Smooth muscle cell (in vitro differentiated cells): ENCODE results near the gene TAOK3. TPM values are rescaled to one million over a fixed set of nuclear protein-coding genes. Genes with fewer than 3 reads are reported as not detected.

Experiments used
- DNase-seq: peaks from one replicate; lab custom pipeline; 2025; ENCODE audit not compliant: unreplicated experiment; lab: John Stamatoyannopoulos, UW
- H2AFZ ChIP-seq: fragments of 200-600 bp; sonication (generic); 2 replicates; pipeline ENCODE4 v1.6.0; 2016; ENCODE audit warnings: antibody characterized with exemption, low read depth, mild to moderate bottlenecking
- H3F3A ChIP-seq: fragments of 200-600 bp; sonication (generic); 2 replicates; pipeline ENCODE4 v1.6.0; 2017; ENCODE audit warnings: antibody characterized with exemption, low read depth
- H3K27ac ChIP-seq: fragments of 200-600 bp; sonication (generic); 2 replicates; pipeline ENCODE4 v1.5.1; 2016; ENCODE audit warnings: low read depth, mild to moderate bottlenecking
- H3K27me3 ChIP-seq: fragments of 200-600 bp; sonication (generic); 2 replicates; pipeline ENCODE4 v1.6.1; 2016; ENCODE audit warnings: low read depth, mild to moderate bottlenecking
- H3K36me3 ChIP-seq: fragments of 200-600 bp; sonication (generic); 2 replicates; pipeline ENCODE4 v1.5.1; 2016; ENCODE audit warnings: low read depth
- H3K4me1 ChIP-seq: fragments of 200-600 bp; sonication (generic); 2 replicates; pipeline ENCODE4 v1.5.1; 2016; ENCODE audit warnings: low read depth
- H3K4me2 ChIP-seq: fragments of 200-600 bp; sonication (generic); 2 replicates; pipeline ENCODE4 v1.6.0; 2016; ENCODE audit warnings: mild to moderate bottlenecking
- H3K4me3 ChIP-seq: fragments of 200-600 bp; sonication (generic); 2 replicates; pipeline ENCODE4 v1.5.1; 2016; ENCODE audit warnings: mild to moderate bottlenecking
- H3K79me2 ChIP-seq: fragments of 200-600 bp; sonication (generic); 2 replicates; pipeline ENCODE4 v1.6.0; 2016; ENCODE audit warnings: low read depth, mild to moderate bottlenecking
- H3K9ac ChIP-seq: fragments of 200-600 bp; sonication (generic); 2 replicates; pipeline ENCODE4 v1.6.0; 2016; ENCODE audit warnings: low read depth
- H3K9me3 ChIP-seq: fragments of 200-600 bp; sonication (generic); replicated peaks from 2 replicates; pipeline ENCODE4 v1.5.1; 2016; ENCODE audit warnings: low read depth
- H4K20me1 ChIP-seq: fragments of 200-600 bp; sonication (generic); 2 replicates; pipeline ENCODE4 v1.6.0; 2016; ENCODE audit warnings: low read depth
- WGBS: methylation state at CpG from one replicate; pipeline ENCODE4 v1.1.7; 2016; ENCODE audit warnings: low lambda C conversion rate; 5-methylcytosine and 5-hydroxymethylcytosine counted together
- polyA plus RNA-seq: library from polyadenylated mRNA; unstranded; fragments of >200 nt; fragmentation: Nextera tagmentation; extraction: Ambion mirVana; gene quantifications from 2 replicates; pipeline ENCODE4 v1.2.1, GENCODE V29; 2016
- total RNA-seq: library from RNA; depleted of rRNA; stranded (reverse); fragments of >200 nt; gene quantifications from 2 replicates; pipeline ENCODE4 v1.2.3, GENCODE V29; 2014
- TF ChIP-seq, protein P1 (sequence below): fragments of 200-600 bp; sonication (generic); IDR thresholded peaks from 2 replicates; pipeline ENCODE4 v1.5.1; 2017; ENCODE audit warnings: borderline replicate concordance, mild to moderate bottlenecking, antibody characterized with exemption; ENCODE audit not compliant: insufficient read depth, poor library complexity, severe bottlenecking

TAOK3 gene
- total and polyA plus RNA-seq, 2 experiments from 2014 or later: 7.3 to 7.9 TPM

GRCh38 chr12:118371321-118372282 is 1.1 kb downstream of the TAOK3 start:
- H3K9ac ChIP-seq: peak overlapping the region; percentile 47
- DNase-seq: no peak
- H2AFZ ChIP-seq: peak overlapping the region; percentile 94
- peaks cover 25% of the 10 kb centered on the region for H3K27me3 ChIP-seq
- H3K4me3 ChIP-seq: peak overlapping the region; percentile 87
- H3K4me2 ChIP-seq: peak overlapping the region; percentile 93
- no peak overlapping the region for H3K27ac ChIP-seq
- H3K36me3 ChIP-seq: no peaks in the 10 kb centered on the region
- peaks cover 4% of the 10 kb centered on the region for H3K79me2 ChIP-seq
- H4K20me1 ChIP-seq: no peaks in the 10 kb centered on the region
- H3K9me3 ChIP-seq: no peaks in the 10 kb centered on the region
- 0% methylated on average over 25 of the region's 60 CpGs for WGBS
- no peaks in the 10 kb centered on the region for H3F3A ChIP-seq
- TF ChIP-seq, protein P1, sequence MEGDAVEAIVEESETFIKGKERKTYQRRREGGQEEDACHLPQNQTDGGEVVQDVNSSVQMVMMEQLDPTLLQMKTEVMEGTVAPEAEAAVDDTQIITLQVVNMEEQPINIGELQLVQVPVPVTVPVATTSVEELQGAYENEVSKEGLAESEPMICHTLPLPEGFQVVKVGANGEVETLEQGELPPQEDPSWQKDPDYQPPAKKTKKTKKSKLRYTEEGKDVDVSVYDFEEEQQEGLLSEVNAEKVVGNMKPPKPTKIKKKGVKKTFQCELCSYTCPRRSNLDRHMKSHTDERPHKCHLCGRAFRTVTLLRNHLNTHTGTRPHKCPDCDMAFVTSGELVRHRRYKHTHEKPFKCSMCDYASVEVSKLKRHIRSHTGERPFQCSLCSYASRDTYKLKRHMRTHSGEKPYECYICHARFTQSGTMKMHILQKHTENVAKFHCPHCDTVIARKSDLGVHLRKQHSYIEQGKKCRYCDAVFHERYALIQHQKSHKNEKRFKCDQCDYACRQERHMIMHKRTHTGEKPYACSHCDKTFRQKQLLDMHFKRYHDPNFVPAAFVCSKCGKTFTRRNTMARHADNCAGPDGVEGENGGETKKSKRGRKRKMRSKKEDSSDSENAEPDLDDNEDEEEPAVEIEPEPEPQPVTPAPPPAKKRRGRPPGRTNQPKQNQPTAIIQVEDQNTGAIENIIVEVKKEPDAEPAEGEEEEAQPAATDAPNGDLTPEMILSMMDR: no peak
- H3K4me1 ChIP-seq: peaks cover 4% of the 10 kb centered on the region

DNA sequence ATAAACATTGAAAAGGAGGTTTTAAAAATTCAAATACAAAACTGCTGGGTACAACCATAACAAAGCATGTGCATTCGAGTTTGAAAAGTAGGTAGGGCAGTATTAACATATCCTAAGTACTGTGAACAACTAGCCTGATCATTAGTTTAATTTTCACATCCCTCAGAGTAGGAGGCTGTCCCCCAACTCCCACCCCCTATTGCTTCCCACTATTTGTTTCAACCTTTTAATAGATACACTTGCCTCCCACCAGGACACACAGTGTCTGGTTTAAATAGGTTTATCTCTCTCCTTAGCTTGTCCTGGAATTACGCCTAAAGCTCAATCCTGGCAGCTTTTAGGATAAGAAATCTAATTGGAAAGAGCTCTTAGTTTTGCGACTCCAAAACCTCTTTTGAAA is 2.1 kb downstream of the TAOK3 start:
- H3K9me3 ChIP-seq: no peaks in the 10 kb centered on the region
- WGBS: 81% methylated on average over 3 of the region's 3 CpGs
- peak overlapping the region; percentile 93 for H3K4me2 ChIP-seq
- peak overlapping the region; percentile 87 for H3K4me3 ChIP-seq
- no peaks in the 10 kb centered on the region for H3K79me2 ChIP-seq
- H3K9ac ChIP-seq: no peak overlapping the region
- H3K27ac ChIP-seq: no peak overlapping the region
- H3F3A ChIP-seq: no peaks in the 10 kb centered on the region
- DNase-seq: no peak
- no peak overlapping the region for H2AFZ ChIP-seq
- TF ChIP-seq, protein P1: no peak
- peaks cover 25% of the 10 kb centered on the region for H3K27me3 ChIP-seq
- H3K4me1 ChIP-seq: peaks cover 4% of the 10 kb centered on the region
- no peaks in the 10 kb centered on the region for H4K20me1 ChIP-seq
- H3K36me3 ChIP-seq: no peaks in the 10 kb centered on the region

DNA sequence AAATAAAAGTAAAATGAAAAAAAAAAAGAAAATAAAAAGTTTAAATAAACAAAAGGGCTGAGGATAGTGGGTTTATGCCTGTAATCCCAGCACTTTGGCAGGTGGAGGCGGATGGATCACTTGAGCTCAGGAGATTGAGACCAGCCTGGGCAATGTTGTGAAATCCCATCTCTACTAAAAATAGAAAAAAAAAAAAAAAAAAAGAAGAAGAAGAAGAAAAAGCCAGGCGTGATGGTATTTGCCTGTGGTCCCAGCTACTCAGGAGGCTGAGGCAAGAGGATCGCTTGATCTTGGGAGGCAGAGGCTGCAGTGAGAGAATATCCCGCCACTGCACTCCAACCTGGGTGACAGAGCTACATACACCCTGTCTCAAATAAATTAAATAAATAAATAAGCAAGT is 3.9 kb downstream of the TAOK3 start:
- H3K27ac ChIP-seq: no peak overlapping the region
- WGBS: 92% methylated on average over 4 of the region's 4 CpGs
- no peak for DNase-seq
- no peaks in the 10 kb centered on the region for H4K20me1 ChIP-seq
- TF ChIP-seq, protein P1: no peak
- H3F3A ChIP-seq: no peaks in the 10 kb centered on the region
- no peak overlapping the region for H3K9ac ChIP-seq
- H3K4me3 ChIP-seq: no peak overlapping the region
- no peak overlapping the region for H2AFZ ChIP-seq
- no peaks in the 10 kb centered on the region for H3K79me2 ChIP-seq
- H3K27me3 ChIP-seq: peaks cover 25% of the 10 kb centered on the region
- H3K4me2 ChIP-seq: no peak overlapping the region
- H3K9me3 ChIP-seq: no peaks in the 10 kb centered on the region
- peaks cover 4% of the 10 kb centered on the region for H3K4me1 ChIP-seq
- H3K36me3 ChIP-seq: no peaks in the 10 kb centered on the region

GRCh38 chr12:118361889-118362288 is 10.8 kb downstream of the TAOK3 start:
- no peaks in the 10 kb centered on the region for H3K4me1 ChIP-seq
- H4K20me1 ChIP-seq: no peaks in the 10 kb centered on the region
- no peak for DNase-seq
- no peaks in the 10 kb centered on the region for H3K36me3 ChIP-seq
- no peak overlapping the region for H3K9ac ChIP-seq
- no peak overlapping the region for H3K27ac ChIP-seq
- H3K79me2 ChIP-seq: no peaks in the 10 kb centered on the region
- no peak overlapping the region for H3K4me2 ChIP-seq
- 96% methylated on average over 4 of the region's 4 CpGs for WGBS
- H3K27me3 ChIP-seq: no peaks in the 10 kb centered on the region
- TF ChIP-seq, protein P1: no peak
- H2AFZ ChIP-seq: no peak overlapping the region
- H3K4me3 ChIP-seq: no peak overlapping the region
- no peaks in the 10 kb centered on the region for H3F3A ChIP-seq
- H3K9me3 ChIP-seq: no peaks in the 10 kb centered on the region
